GM12873 (cell line): ENCODE results near the gene ZNF260.

Experiments used
- TF ChIP-seq, protein P1 (sequence below): IDR thresholded peaks from 2 replicates; pipeline ENCODE4 v1.5.1; 2012; ENCODE audit warnings: low read depth, mild to moderate bottlenecking, moderate library complexity, low read length, control low read depth; ENCODE audit not compliant: insufficient read depth; ENCODE audit errors: missing control alignments

ZNF260 gene

DNA sequence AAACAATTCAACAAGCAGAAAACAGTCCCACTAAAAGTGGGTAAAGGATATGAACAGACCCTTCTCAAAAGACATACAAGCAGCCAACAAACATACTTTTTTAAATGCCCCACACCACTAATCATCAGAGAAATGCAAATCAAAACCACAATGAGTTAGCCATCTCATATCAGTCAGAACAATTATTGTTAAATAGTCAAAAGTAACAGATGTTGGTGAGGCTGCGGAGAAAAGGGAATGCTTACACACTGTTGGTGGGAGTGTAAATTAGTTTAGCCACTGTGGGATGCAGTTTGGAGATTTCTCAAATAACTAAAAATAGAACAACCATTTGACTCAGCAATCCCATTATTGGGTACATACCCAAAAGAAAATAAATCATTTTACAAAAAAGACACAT is 36.3 kb upstream of the ZNF260 start:
- TF ChIP-seq, protein P1, sequence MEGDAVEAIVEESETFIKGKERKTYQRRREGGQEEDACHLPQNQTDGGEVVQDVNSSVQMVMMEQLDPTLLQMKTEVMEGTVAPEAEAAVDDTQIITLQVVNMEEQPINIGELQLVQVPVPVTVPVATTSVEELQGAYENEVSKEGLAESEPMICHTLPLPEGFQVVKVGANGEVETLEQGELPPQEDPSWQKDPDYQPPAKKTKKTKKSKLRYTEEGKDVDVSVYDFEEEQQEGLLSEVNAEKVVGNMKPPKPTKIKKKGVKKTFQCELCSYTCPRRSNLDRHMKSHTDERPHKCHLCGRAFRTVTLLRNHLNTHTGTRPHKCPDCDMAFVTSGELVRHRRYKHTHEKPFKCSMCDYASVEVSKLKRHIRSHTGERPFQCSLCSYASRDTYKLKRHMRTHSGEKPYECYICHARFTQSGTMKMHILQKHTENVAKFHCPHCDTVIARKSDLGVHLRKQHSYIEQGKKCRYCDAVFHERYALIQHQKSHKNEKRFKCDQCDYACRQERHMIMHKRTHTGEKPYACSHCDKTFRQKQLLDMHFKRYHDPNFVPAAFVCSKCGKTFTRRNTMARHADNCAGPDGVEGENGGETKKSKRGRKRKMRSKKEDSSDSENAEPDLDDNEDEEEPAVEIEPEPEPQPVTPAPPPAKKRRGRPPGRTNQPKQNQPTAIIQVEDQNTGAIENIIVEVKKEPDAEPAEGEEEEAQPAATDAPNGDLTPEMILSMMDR, result no peak

DNA sequence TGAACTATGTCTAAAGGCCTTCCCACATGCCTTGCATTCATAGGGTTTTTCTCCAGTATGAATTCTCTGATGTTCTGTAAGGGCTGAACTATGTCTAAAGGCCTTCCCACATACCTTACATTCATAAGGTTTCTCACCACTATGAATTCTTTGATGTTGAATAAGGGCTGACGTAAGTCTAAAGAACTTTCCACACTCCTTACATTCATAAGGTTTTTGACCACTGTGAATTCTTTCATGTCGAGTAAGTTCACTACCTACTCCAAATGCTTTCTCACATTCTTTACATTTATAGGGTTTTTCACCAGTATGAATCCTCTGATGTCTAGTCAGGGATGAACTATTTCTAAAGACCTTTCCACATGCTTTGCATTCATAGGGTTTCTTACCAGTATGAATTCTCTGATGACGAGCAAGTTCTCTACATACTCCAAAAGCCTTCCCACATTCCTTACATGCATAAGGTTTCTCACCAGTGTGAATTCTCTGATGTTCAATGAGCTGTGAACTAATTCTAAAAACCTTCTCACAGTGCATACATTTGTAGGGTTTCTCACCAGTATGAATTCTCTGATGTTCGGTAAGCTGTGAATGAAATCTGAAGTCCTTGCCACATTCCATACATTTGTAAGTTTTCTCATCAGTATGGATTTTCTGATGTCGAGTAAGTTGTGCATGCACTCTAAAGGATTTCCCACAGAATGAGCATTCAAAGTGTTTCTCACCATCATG is 19.1 kb upstream of the ZNF260 start:
- TF ChIP-seq, protein P1, result no peak

DNA sequence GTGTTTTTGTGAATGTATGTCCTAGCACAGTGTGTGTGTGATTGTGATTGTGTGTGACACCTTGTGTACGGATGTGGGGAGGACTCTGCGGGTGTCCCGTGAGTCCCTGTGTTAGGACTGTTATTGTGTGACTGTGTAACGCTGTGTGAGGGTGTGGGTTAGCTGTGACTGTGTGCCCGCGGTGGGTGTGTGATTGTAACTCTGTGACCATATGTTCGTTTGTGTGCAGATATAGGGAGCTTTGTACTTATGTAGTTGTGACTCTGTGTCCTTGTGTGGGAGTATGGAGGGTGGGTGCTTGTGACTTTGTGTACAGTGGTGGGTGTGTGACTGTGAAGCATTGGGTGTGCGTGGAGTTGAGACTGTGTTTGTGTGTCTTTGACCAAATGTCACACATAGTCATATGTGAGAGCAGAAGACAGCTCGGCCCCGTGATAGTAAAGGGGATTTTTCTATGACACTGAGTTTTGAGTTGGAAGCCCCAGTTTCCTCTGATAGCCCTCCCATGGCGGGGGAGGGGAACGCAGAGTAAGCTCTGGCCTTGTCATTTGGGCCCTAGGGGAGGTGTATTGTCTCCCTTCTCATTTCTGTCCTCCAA is 949 bp upstream of the ZNF260 start:
- TF ChIP-seq, protein P1, result no peak

DNA sequence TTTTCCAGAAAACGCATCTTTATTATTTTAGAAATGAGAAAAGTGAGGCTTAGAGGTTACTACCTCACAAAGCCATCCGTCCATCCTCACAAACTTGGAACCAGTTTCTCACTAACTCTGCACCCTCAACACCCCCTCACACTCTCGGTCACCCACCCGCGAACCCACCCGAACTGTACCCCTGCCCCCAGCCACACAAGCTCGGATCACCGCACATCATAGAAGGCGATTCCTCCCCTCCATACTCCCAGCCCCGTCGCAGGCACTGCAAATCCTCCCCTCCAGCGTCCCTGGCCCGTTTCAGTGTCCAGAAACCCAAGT is 238 bp downstream of the ZNF260 start:
- TF ChIP-seq, protein P1, result no peak

DNA sequence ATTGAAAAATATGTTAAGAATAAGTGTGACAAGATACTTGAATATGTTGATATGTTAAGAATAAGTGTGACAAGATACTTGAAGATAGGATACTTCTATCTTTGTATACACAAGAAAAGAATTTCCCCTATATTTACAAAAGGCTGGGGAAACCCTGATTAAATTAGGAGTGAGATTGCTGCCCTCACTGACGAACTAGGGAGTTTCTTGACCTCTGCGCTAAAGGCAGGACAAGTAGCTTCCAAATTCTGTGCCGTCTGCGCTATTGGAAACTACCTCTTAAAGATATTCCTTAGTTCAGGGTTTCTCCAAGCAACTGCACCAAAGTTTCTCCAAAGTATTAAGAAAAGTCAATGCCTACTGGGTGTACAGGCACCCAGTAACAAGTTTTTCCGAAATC is 730 bp downstream of the ZNF260 start:
- TF ChIP-seq, protein P1, result no peak

DNA sequence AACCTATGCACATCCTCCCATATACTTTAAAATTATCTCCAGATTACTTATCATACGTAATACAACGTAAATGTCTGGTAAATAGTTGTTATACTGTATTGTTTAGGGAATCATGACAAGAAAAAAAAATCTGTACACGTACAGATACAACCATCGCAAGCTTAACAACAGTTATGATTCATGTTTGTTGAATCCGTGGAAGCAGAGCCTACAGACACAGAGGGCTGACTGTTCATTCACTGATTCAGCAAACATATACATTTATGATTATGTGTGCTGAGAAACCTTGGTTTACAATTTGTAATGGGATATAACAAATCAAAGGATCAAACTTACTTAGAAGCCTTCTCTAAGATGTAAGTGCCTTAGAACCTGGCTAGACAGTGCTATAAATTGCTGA is 1.5 kb downstream of the ZNF260 start:
- TF ChIP-seq, protein P1, result no peak

DNA sequence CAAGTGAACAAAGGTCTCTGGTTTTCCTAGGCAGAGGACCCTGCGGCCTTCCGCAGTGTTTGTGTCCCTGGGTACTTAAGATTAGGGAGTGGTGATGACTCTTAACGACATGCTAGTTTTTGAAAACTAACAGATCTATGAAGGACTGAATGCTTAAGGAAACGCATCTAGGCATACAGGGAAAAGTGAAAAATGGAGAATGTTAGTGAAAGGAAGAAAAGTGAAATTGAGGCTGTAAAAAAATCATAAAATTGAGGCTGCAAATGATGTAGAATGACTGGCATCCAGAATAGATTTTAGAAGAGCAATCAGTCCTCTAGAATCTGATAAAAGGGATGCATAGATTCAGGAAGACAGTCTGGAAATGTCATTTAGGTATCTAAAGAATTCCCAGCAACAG is 3.5 kb downstream of the ZNF260 start:
- TF ChIP-seq, protein P1, result no peak
